MG63 (cell line): ENCODE data around the gene ZNRF4. TPM values are rescaled to one million over a fixed set of nuclear protein-coding genes. Genes with fewer than 3 reads are reported as not detected.
"Not testable (repeated sequence)": the region's sequence is repeated elsewhere in the genome, so short reads cannot be mapped to it uniquely, and the experiment has no call there.

Experiments used
- DNase-seq: peaks from one replicate; pipeline ENCODE4 v3.0.0-alpha.2; 2020
- H3K27me3 ChIP-seq: fragments of 250-450 bp; sonication (Bioruptor Pico); 2 replicates; pipeline ENCODE4 v1.5.1; 2020; ENCODE audit warnings: mild to moderate bottlenecking, moderate library complexity
- H3K36me3 ChIP-seq: fragments of 250-450 bp; sonication (Bioruptor Pico); 2 replicates; pipeline ENCODE4 v1.5.1; 2020; ENCODE audit warnings: mild to moderate bottlenecking, moderate library complexity
- H3K4me3 ChIP-seq: fragments of 250-450 bp; sonication (Bioruptor Pico); 2 replicates; pipeline ENCODE4 v1.5.1; 2020; ENCODE audit warnings: mild to moderate bottlenecking, moderate library complexity
- H3K9me3 ChIP-seq: fragments of 250-450 bp; sonication (Bioruptor Pico); 2 replicates; pipeline ENCODE4 v1.5.1; 2020; ENCODE audit warnings: mild to moderate bottlenecking, moderate library complexity
- total RNA-seq: library from RNA; depleted of rRNA; stranded (reverse); fragments of >200 nt; shearing (Covaris generic); gene quantifications from 2 replicates; pipeline ENCODE4 v1.2.3, GENCODE V29; 2014; ENCODE audit warnings: low replicate concordance

The ZNRF4 gene
- total RNA-seq, 1 experiment from 2014 or later = not detected

GRCh38 chr19:5436106-5436947 lies 18.9 kb upstream of the ZNRF4 start:
- Histone ChIP-seq H3K36me3 (no peaks in the 10 kb centered on the region), H3K27me3 (no peaks in the 10 kb centered on the region), H3K4me3 (peak overlapping the region; percentile 9; the same call in 1 of the 2 replicates), H3K9me3 (no peaks in the 10 kb centered on the region)
- peak; percentile 49 for DNase-seq

- peak overlapping the region; percentile 9; the same call in 1 of the 2 replicates for H3K4me3 ChIP-seq
- H3K9me3 ChIP-seq = no peaks in the 10 kb centered on the region
- H3K36me3 ChIP-seq = no peaks in the 10 kb centered on the region
- H3K27me3 ChIP-seq = no peaks in the 10 kb centered on the region
- DNase-seq = no peak
Observed at GRCh38 chr19:5436948-5437306, 18.3 kb upstream of the ZNRF4 start.

DNA sequence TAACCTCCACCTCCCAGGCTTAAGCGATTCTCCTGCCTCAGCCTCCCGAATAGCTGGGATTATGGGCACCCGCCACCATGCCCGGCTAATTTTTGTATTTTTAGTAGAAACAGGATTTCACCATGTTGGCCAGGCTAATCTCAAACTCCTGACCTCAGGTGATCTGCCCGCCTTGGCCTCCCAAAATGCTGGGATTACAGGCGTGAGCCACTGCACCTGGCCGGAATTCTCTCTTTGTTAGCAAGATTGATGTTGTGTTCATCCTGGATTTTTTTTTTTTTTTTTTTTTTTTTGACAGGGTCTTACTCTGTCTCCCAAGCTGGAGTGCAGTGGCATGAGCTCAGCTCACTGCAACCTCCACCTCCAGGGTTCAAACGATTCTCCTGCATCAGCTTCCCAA lies 16.5 kb upstream of the ZNRF4 start:
- H3K27me3 ChIP-seq, H3K36me3 ChIP-seq, H3K4me3 ChIP-seq, H3K9me3 ChIP-seq, DNase-seq: not testable (repeated sequence)

GRCh38 chr19:5439452-5439851 lies 15.8 kb upstream of the ZNRF4 start:
- no peaks in the 10 kb centered on the region for H3K9me3 ChIP-seq
- H3K36me3 ChIP-seq = no peaks in the 10 kb centered on the region
- DNase-seq = no peak
- no peaks in the 10 kb centered on the region for H3K27me3 ChIP-seq
- H3K4me3 ChIP-seq = no peak overlapping the region

DNA sequence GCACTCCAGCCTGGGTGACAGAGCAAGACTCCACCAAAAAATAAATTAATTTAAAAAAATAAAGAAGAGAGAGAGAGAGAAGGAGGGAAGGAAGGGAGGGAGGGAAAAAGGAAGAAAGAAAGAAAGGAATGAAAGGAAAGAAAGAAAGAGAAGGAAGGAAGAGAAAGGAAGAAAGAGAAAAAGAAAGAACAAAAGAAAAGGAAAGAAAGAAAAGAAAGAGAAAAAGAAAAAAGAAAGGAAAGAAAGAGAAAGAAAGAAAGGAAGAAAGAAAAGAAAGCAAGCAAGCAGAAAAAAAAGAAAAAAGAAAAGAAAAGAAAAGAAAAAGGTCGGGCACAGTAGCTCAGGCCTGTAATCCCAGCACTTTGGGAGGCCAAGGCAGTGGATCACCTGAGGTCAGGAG lies 14.9 kb upstream of the ZNRF4 start:
- Histone ChIP-seq H3K9me3 (no peaks in the 10 kb centered on the region), H3K36me3 (no peaks in the 10 kb centered on the region), H3K4me3 (no peak overlapping the region), H3K27me3 (no peaks in the 10 kb centered on the region)
- no peak for DNase-seq

- no peak for DNase-seq
- Histone ChIP-seq H3K9me3 (no peaks in the 10 kb centered on the region), H3K4me3 (no peak overlapping the region), H3K27me3 (no peaks in the 10 kb centered on the region; the same call in 1 of the 2 replicates), H3K36me3 (no peaks in the 10 kb centered on the region)
Observed at GRCh38 chr19:5443723-5444122, 11.5 kb upstream of the ZNRF4 start.

GRCh38 chr19:5444431-5444830 lies 10.8 kb upstream of the ZNRF4 start:
- no peaks in the 10 kb centered on the region; the same call in 1 of the 2 replicates for H3K27me3 ChIP-seq
- H3K9me3 ChIP-seq = no peaks in the 10 kb centered on the region
- no peak for DNase-seq
- no peak overlapping the region for H3K4me3 ChIP-seq
- H3K36me3 ChIP-seq = no peaks in the 10 kb centered on the region

DNA sequence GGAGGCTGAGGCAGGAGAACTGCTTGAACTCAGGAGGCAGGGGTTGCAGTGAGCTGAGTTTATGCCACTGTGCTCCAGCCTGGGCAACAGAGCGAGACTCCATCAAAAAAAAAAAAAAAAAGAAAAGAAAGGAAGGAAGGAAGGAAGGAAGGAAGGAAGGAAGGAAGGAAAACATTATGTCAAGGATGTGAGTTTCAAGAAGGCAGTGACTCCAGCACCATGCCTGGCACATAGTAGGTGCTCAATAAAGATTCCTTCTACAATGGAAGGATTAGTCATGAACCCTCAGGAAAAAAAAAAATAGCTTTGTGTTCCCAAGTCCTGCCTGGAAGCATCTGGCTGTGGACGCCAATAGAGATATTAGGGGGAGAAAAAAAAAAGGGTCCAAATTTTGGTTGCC lies 10.1 kb upstream of the ZNRF4 start:
- no peaks in the 10 kb centered on the region for H3K9me3 ChIP-seq
- no peaks in the 10 kb centered on the region; the same call in 1 of the 2 replicates for H3K27me3 ChIP-seq
- DNase-seq = no peak
- no peaks in the 10 kb centered on the region for H3K36me3 ChIP-seq
- H3K4me3 ChIP-seq = no peak overlapping the region

GRCh38 chr19:5445561-5446055 lies 9.6 kb upstream of the ZNRF4 start:
- no peaks in the 10 kb centered on the region; the same call in 1 of the 2 replicates for H3K27me3 ChIP-seq
- H3K4me3 ChIP-seq = no peak overlapping the region
- no peaks in the 10 kb centered on the region for H3K36me3 ChIP-seq
- H3K9me3 ChIP-seq = no peaks in the 10 kb centered on the region
- peak; percentile 61 for DNase-seq

DNA sequence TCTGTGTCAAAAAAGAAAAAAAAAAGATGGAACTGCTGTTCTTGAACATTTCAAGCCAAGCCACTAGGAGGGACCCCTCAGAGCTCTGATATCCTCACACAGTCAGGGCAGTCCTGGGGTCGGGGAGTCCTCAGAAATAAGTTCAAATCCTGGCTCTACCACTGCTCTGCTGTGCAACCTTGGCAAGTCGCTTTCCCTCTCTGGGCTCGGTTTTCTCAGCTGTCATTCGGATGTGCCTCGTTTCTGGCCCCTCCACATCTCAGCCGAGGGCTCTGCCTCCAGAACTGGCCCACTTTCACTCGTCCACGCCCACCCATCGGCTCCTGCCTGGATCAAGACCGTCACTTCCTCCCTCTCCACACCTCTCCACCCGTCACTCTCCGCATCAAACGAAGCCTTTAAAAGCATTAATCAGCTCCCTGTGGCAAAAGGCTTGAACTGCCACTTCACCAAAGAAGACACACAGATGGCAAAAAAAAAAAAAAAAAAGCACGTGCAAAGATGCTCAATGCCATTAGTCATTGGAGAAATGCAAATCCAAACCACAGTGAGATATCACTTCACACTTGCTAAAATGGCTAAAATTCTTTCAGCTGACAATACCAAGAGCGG lies 7.4 kb upstream of the ZNRF4 start:
- no peak overlapping the region for H3K4me3 ChIP-seq
- DNase-seq = no peak
- no peaks in the 10 kb centered on the region for H3K9me3 ChIP-seq
- H3K27me3 ChIP-seq = no peaks in the 10 kb centered on the region; the same call in 1 of the 2 replicates
- H3K36me3 ChIP-seq = no peaks in the 10 kb centered on the region

- 0 out of 2 replicates have a peak, but pooled peaks cover 2% of the 10 kb centered on the region for H3K9me3 ChIP-seq
- no peak for DNase-seq
- H3K27me3 ChIP-seq = no peaks in the 10 kb centered on the region; the same call in 1 of the 2 replicates
- no peak overlapping the region for H3K4me3 ChIP-seq
- no peaks in the 10 kb centered on the region for H3K36me3 ChIP-seq
Observed at GRCh38 chr19:5448374-5448773, 6.8 kb upstream of the ZNRF4 start.

DNA sequence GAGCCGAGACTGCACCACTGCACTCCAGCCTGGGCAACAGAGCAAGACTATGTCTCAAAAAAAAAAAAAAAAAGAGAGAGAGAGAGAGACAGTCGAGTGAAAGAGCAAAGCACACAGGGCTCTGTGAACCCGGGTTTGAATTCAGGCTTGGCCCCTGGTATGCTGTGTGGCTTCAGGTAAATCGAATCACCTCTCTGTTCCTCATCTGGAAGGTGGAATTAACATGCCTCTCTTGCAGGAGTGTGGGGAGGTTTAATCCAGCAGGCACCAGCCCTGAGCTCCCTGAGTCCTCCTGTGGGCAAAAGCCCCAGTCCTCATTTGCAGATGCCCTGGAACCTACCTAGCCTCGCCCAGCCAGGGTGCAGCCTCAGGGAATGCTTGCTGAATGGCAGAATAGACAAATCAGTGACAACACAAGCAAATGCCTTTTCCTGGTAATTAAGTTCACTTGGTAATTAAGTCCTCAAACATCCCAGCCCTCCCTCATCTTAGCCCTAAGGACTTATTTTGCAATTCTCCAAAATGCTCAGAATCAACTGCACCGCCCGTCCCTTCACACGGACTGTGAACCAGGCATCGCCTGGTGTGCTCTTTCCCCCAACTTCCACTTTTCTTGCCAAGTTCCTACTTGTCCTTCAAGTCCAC lies 4.6 kb upstream of the ZNRF4 start:
- Histone ChIP-seq H3K9me3 (0 out of 2 replicates have a peak, but pooled peaks cover 2% of the 10 kb centered on the region), H3K36me3 (no peaks in the 10 kb centered on the region), H3K27me3 (no peaks in the 10 kb centered on the region; the same call in 1 of the 2 replicates), H3K4me3 (no peak overlapping the region)
- DNase-seq = no peak

GRCh38 chr19:5451494-5451893 lies 3.7 kb upstream of the ZNRF4 start:
- Histone ChIP-seq H3K9me3 (0 out of 2 replicates have a peak, but pooled peaks cover 2% of the 10 kb centered on the region), H3K27me3 (no peaks in the 10 kb centered on the region; the same call in 1 of the 2 replicates)
- DNase-seq = no peak

GRCh38 chr19:5452594-5453565 lies 2.3 kb upstream of the ZNRF4 start:
- Histone ChIP-seq H3K36me3 (no peaks in the 10 kb centered on the region), H3K9me3 (0 out of 2 replicates have a peak, but pooled peaks cover 2% of the 10 kb centered on the region), H3K4me3 (no peak overlapping the region), H3K27me3 (no peaks in the 10 kb centered on the region; the same call in 1 of the 2 replicates)
- no peak for DNase-seq

More at GRCh38 chr19:5451494-5451893, 3.7 kb upstream of the ZNRF4 start:
- H3K4me3 ChIP-seq = no peak overlapping the region
- no peaks in the 10 kb centered on the region for H3K36me3 ChIP-seq

DNA sequence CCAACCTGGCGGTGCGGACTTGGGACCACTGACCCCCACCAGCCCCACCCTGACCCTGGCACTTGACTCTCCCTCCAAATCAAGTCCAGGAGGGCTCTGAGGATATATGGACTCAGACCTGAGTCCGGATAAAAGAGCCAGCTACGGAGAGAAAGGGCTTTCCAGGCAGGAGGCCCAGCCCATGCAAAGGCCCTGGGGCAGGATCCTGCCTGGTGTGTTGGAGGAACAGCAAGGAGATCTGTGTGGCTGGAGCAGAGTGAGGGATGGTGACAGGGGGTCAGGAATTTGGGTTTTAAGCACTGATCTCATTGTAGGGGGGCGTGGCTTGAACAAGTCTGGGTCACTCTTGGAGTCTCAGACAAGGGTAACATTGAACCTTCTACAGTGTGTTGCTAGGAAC lies 474 bp upstream of the ZNRF4 start:
- H3K9me3 ChIP-seq = 0 out of 2 replicates have a peak, but pooled peaks cover 2% of the 10 kb centered on the region
- H3K36me3 ChIP-seq = no peaks in the 10 kb centered on the region
- H3K27me3 ChIP-seq = no peaks in the 10 kb centered on the region
- H3K4me3 ChIP-seq = no peak overlapping the region
- DNase-seq = no peak
